CD4-positive, alpha-beta T cell (primary cell): ENCODE data around the gene DSTN. TPM values are rescaled to one million over a fixed set of nuclear protein-coding genes. Genes with fewer than 3 reads are reported as not detected.

Experiments
- ATAC-seq: fragments of 200-7000 bp; cut with Tn5 transposase; one replicate; pipeline ENCODE4 v1.10.0; 2022; ENCODE audit warnings: mild to moderate bottlenecking; ENCODE audit not compliant: poor library complexity
- CTCF ChIA-PET: fragments of 350-600 bp; sonication (Branson Sonifier 250); formaldehyde crosslinking; loops from one replicate; lab custom pipeline; 2021; ENCODE audit warnings: antibody characterized with exemption, inconsistent platforms; lab: Charles Lee
- POLR2A ChIA-PET: fragments of 350-600 bp; sonication (Branson Sonifier 250); formaldehyde crosslinking; loops from one replicate; lab custom pipeline; 2021; ENCODE audit warnings: antibody characterized with exemption, inconsistent platforms; lab: Charles Lee
- DNase-seq, 14 experiments: peaks; one replicate each; pipeline ENCODE4 v3.0.0-alpha.2; 2013 to 2020; ENCODE audit warnings: mixed read lengths in 2 of 14
- H3K27ac ChIP-seq, 2 donors: one replicate each; pipeline versions ENCODE4 v1.5.1 to v1.7.0; 2013; ENCODE audit warnings: low read length in 2 of 2, low read depth in 1 of 2, mild to moderate bottlenecking in 1 of 2
- H3K27me3 ChIP-seq, 2 experiments: 1 replicate in 1 of 2; 2 replicates in 1 of 2; pipeline versions ENCODE4 v1.6.1 to v1.7.0; 2013; ENCODE audit warnings: low read length in 2 of 2, control low read depth in 1 of 2, mild to moderate bottlenecking in 1 of 2, moderate library complexity in 1 of 2; ENCODE audit not compliant: insufficient read depth in 2 of 2, control insufficient read depth in 1 of 2
- H3K36me3 ChIP-seq: one replicate; pipeline ENCODE4 v1.6.1; 2013; ENCODE audit warnings: low read length, control low read depth; ENCODE audit not compliant: insufficient read depth
- H3K4me1 ChIP-seq: one replicate; pipeline ENCODE4 v1.6.1; 2013; ENCODE audit warnings: low read length, control low read depth; ENCODE audit not compliant: insufficient read depth
- H3K4me3 ChIP-seq: one replicate; pipeline ENCODE4 v1.5.1; 2013; ENCODE audit warnings: mild to moderate bottlenecking, low read length, moderate library complexity
- H3K9me3 ChIP-seq, 2 experiments: 1 replicate in 1 of 2; 2 replicates in 1 of 2; pipeline versions ENCODE4 v1.6.1 to v1.7.0; 2013; ENCODE audit warnings: low read length in 2 of 2, mild to moderate bottlenecking in 2 of 2, control low read depth in 1 of 2, moderate library complexity in 1 of 2; ENCODE audit not compliant: control insufficient read depth in 1 of 2, insufficient read depth in 1 of 2
- H3K27ac Mint-ChIP-seq: one replicate; pipeline ENCODE4 v1.8.0; 2020; ENCODE audit warnings: mixed read lengths
- H3K27me3 Mint-ChIP-seq: one replicate; pipeline ENCODE4 v1.8.0; 2021; ENCODE audit warnings: mixed read lengths
- H3K36me3 Mint-ChIP-seq: one replicate; pipeline ENCODE4 v1.8.0; 2021; ENCODE audit warnings: low read depth, mixed read lengths
- H3K4me1 Mint-ChIP-seq: one replicate; pipeline ENCODE4 v1.8.0; 2021; ENCODE audit warnings: low read depth, mixed read lengths
- H3K4me3 Mint-ChIP-seq: one replicate; pipeline ENCODE4 v1.8.0; 2020; ENCODE audit warnings: mild to moderate bottlenecking, mixed read lengths
- H3K9me3 Mint-ChIP-seq: one replicate; pipeline ENCODE4 v1.8.0; 2020; ENCODE audit warnings: mixed read lengths
- intact Hi-C, 2 experiments: fragments of 100-400 bp; cut with DNase I in 1 of 2; cut with micrococcal nuclease in 1 of 2; formaldehyde crosslinking; loops; one replicate each; pipeline versions ENCODE4 v1.15.1 to v1.9.0; 2023 to 2025; cut with DNase I, micrococcal nuclease
- total RNA-seq, 174 experiments: library from RNA in 2 of 174; stranded (reverse) in 2 of 174; gene quantifications; one replicate each; pipeline ENCODE4 v1.2.3 and lab custom pipeline; 2021 to 2026
- TF ChIP-seq, protein P1 (sequence below): fragments of 200-600 bp; IDR thresholded peaks from one replicate; pipeline ENCODE4 v1.8.0; 2022; ENCODE audit warnings: antibody characterized with exemption, mild to moderate bottlenecking

DSTN gene
- total RNA-seq, 2 experiments from 2014 or later: 36.0 to 38.9 TPM

- CTCF ChIA-PET: no interaction called here
- H3K27me3 ChIP-seq: no peaks in the 10 kb centered on the region
- peaks cover 16% of the 10 kb centered on the region for H3K36me3 ChIP-seq
- no peaks in the 10 kb centered on the region for H3K4me1 Mint-ChIP-seq
- no peaks in the 10 kb centered on the region for H3K27me3 Mint-ChIP-seq
- no peak overlapping the region for H3K27ac Mint-ChIP-seq
- TF ChIP-seq, protein P1, sequence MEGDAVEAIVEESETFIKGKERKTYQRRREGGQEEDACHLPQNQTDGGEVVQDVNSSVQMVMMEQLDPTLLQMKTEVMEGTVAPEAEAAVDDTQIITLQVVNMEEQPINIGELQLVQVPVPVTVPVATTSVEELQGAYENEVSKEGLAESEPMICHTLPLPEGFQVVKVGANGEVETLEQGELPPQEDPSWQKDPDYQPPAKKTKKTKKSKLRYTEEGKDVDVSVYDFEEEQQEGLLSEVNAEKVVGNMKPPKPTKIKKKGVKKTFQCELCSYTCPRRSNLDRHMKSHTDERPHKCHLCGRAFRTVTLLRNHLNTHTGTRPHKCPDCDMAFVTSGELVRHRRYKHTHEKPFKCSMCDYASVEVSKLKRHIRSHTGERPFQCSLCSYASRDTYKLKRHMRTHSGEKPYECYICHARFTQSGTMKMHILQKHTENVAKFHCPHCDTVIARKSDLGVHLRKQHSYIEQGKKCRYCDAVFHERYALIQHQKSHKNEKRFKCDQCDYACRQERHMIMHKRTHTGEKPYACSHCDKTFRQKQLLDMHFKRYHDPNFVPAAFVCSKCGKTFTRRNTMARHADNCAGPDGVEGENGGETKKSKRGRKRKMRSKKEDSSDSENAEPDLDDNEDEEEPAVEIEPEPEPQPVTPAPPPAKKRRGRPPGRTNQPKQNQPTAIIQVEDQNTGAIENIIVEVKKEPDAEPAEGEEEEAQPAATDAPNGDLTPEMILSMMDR: no peak
- H3K36me3 Mint-ChIP-seq: peaks cover 4% of the 10 kb centered on the region
- POLR2A ChIA-PET: no interaction called here
- no peaks in the 10 kb centered on the region for H3K9me3 Mint-ChIP-seq
- H3K4me3 ChIP-seq: no peak overlapping the region
- intact Hi-C loops: no loop called here
- H3K4me1 ChIP-seq: peaks cover 13% of the 10 kb centered on the region
- ATAC-seq (no peak), DNase-seq (no peak)
- no peak overlapping the region for H3K4me3 Mint-ChIP-seq
- no peak overlapping the region for H3K27ac ChIP-seq
- H3K9me3 ChIP-seq: no peaks in the 10 kb centered on the region
Measured at GRCh38 chr20:17644451-17644850, 74.6 kb downstream of the DSTN start.

GRCh38 chr20:17645010-17645409 is 75.1 kb downstream of the DSTN start:
- Mint-ChIP-seq H3K9me3 (no peaks in the 10 kb centered on the region), H3K4me1 (no peaks in the 10 kb centered on the region), H3K27ac (no peak overlapping the region), H3K4me3 (no peak overlapping the region), H3K36me3 (peaks cover 4% of the 10 kb centered on the region), H3K27me3 (no peaks in the 10 kb centered on the region)
- TF ChIP-seq, protein P1: no peak
- intact Hi-C loops: no loop called here
- POLR2A ChIA-PET: no interaction called here
- H3K27me3 ChIP-seq: no peaks in the 10 kb centered on the region
- peaks cover 16% of the 10 kb centered on the region for H3K4me1 ChIP-seq
- CTCF ChIA-PET: interaction anchor here (0.6 kb wide), 1 partner anchor 140 kb away, joined by 3 read pairs; no protein-coding TSS in a partner anchor
- H3K4me3 ChIP-seq: no peak overlapping the region
- no peaks in the 10 kb centered on the region for H3K9me3 ChIP-seq
- H3K36me3 ChIP-seq: peaks cover 15% of the 10 kb centered on the region
- ATAC-seq: no peak
- H3K27ac ChIP-seq: no peak overlapping the region
- DNase-seq: no peak

- H3K4me3 Mint-ChIP-seq: no peak overlapping the region
- peaks cover 4% of the 10 kb centered on the region for H3K36me3 Mint-ChIP-seq
- Histone ChIP-seq H3K27ac (no peak overlapping the region), H3K4me1 (peaks cover 16% of the 10 kb centered on the region), H3K4me3 (no peak overlapping the region), H3K36me3 (peaks cover 8% of the 10 kb centered on the region), H3K9me3 (no peaks in the 10 kb centered on the region), H3K27me3 (no peaks in the 10 kb centered on the region)
- TF ChIP-seq, protein P1: no peak
- H3K27ac Mint-ChIP-seq: no peak overlapping the region
- H3K4me1 Mint-ChIP-seq: no peaks in the 10 kb centered on the region
- POLR2A ChIA-PET: no interaction called here
- H3K27me3 Mint-ChIP-seq: no peaks in the 10 kb centered on the region
- intact Hi-C loops: no loop called here
- CTCF ChIA-PET: no interaction called here
- no peaks in the 10 kb centered on the region for H3K9me3 Mint-ChIP-seq
- no peak for ATAC-seq
- DNase-seq: no peak
Measured at GRCh38 chr20:17645546-17646208, 75.8 kb downstream of the DSTN start.
